Spleen (tissue), 7 donors: ENCODE measurements around the gene RAPGEF4.

Experiments used
- POLR2A ChIP-seq, 3 donors: fragments of 450-650 bp; IDR thresholded peaks; one replicate each; pipeline ENCODE4 v1.5.1; 2017; ENCODE audit warnings: antibody characterized with exemption in 3 of 3, mild to moderate bottlenecking in 1 of 3
- POLR2AphosphoS5 ChIP-seq, 3 donors: sonication (generic); formaldehyde crosslinking; IDR thresholded peaks; one replicate each; pipeline ENCODE4 v1.5.1; 2017; ENCODE audit warnings: antibody characterized with exemption in 3 of 3
- TF ChIP-seq, protein P1 (sequence below), 11 experiments: fragments of 200-600 bp in 7 of 11; fragments of 450-650 bp in 4 of 11; sonication (generic) in 4 of 11; IDR thresholded peaks in 8 of 11; conservative IDR thresholded peaks in 3 of 11; 1 replicate in 7 of 11; 2 replicates in 4 of 11; pipeline versions ENCODE4 v1.4.0 to v1.8.0; 2016 to 2021; ENCODE audit warnings: antibody characterized with exemption in 11 of 11, inconsistent platforms in 4 of 11, mild to moderate bottlenecking in 1 of 11
- donor health status: DM: no; HTN: no; CAD: no; lungs with moderate emphysema.
- donor health status: DM: no; HTN: no; CAD: no.
- donor health status: DM: no; HTN: no; CAD: no.

DNA sequence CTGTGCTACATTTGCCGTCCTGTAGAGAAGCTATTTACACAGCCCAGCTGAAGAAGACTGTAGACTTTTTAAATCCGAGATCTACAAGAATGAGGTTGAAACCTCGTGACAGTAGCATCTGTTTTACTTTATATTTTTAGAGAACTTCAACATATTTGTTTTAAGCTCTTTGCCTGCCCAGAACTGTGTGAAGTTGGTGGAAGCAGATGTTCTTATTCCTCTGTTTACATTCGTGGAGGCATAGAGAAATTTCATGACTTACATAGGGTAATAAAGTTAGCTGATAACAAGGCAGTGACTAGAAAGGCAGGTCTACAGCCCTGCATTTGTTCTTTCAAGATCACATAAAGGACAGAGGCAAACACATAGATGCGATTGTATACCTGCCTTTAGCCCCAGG is 293.0 kb downstream of the RAPGEF4 start:
- TF ChIP-seq, protein P1, sequence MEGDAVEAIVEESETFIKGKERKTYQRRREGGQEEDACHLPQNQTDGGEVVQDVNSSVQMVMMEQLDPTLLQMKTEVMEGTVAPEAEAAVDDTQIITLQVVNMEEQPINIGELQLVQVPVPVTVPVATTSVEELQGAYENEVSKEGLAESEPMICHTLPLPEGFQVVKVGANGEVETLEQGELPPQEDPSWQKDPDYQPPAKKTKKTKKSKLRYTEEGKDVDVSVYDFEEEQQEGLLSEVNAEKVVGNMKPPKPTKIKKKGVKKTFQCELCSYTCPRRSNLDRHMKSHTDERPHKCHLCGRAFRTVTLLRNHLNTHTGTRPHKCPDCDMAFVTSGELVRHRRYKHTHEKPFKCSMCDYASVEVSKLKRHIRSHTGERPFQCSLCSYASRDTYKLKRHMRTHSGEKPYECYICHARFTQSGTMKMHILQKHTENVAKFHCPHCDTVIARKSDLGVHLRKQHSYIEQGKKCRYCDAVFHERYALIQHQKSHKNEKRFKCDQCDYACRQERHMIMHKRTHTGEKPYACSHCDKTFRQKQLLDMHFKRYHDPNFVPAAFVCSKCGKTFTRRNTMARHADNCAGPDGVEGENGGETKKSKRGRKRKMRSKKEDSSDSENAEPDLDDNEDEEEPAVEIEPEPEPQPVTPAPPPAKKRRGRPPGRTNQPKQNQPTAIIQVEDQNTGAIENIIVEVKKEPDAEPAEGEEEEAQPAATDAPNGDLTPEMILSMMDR (IDR thresholded peaks at IDR 0.05 in 8 of 11, conservative IDR thresholded peaks at IDR 0.05 in 3 of 11): no peak
- no peak for TF ChIP-seq POLR2AphosphoS5 (IDR thresholded peaks at IDR 0.05)
- TF ChIP-seq POLR2A (IDR thresholded peaks at IDR 0.05): no peak
